Right lobe of liver (tissue), 6 donors: ENCODE data around the gene LRP5. TPM values are rescaled to one million over a fixed set of nuclear protein-coding genes. Genes with fewer than 3 reads are reported as not detected.
A peak's percentile ranks its signal among the peaks of the same experiment; 100 is the strongest.

Experiments used
- ATAC-seq, 4 donors: fragments of 200-7000 bp; cut with Tn5 transposase; one replicate each; pipeline ENCODE4 v1.9.1; 2020; ENCODE audit warnings: mild to moderate bottlenecking in 4 of 4, moderate library complexity in 4 of 4
- DNase-seq, 3 donors: peaks; one replicate each; pipeline ENCODE4 v3.0.0-alpha.2; 2020
- H3K27ac ChIP-seq, 3 donors: fragments of 200-600 bp; one replicate each; pipeline ENCODE4 v1.8.0; 2022
- H3K27me3 ChIP-seq, 2 donors: fragments of 200-600 bp; one replicate each; pipeline ENCODE4 v1.8.0; 2022
- H3K36me3 ChIP-seq, 4 donors: fragments of 200-600 bp; sonication (generic) in 1 of 4; one replicate each; pipeline versions ENCODE4 v1.5.1 to v1.8.0; 2017 to 2022; ENCODE audit warnings: control low read depth in 1 of 4
- H3K4me1 ChIP-seq, 4 donors: fragments of 200-600 bp; sonication (generic) in 1 of 4; one replicate each; pipeline versions ENCODE4 v1.5.1 to v1.8.0; 2017 to 2022; ENCODE audit warnings: control low read depth in 1 of 4
- H3K4me3 ChIP-seq, 3 donors: fragments of 200-600 bp; one replicate each; pipeline ENCODE4 v1.8.0; 2022
- H3K9me3 ChIP-seq, 4 donors: fragments of 200-600 bp; sonication (generic) in 1 of 4; one replicate each; pipeline versions ENCODE4 v1.5.1 to v1.8.0; 2017 to 2022; ENCODE audit warnings: control low read depth in 1 of 4
- CTCF ChIP-seq, 4 donors: fragments of 200-600 bp in 3 of 4; fragments of 450-650 bp in 1 of 4; IDR thresholded peaks; one replicate each; pipeline versions ENCODE4 v1.5.1 to v1.8.0; 2016 to 2022; ENCODE audit warnings: antibody characterized with exemption in 4 of 4, mild to moderate bottlenecking in 2 of 4
- POLR2A ChIP-seq: fragments of 450-650 bp; IDR thresholded peaks from one replicate; pipeline ENCODE4 v1.6.1; 2017; ENCODE audit warnings: antibody characterized with exemption, mild to moderate bottlenecking
- WGBS: methylation state at CpG from one replicate; pipeline ENCODE4 v1.1.6; 2018; ENCODE audit warnings: low coverage, low lambda C conversion rate; ENCODE audit not compliant: insufficient coverage; ENCODE audit errors: missing lambda C conversion rate; 5-methylcytosine and 5-hydroxymethylcytosine counted together
- intact Hi-C, 2 donors: fragments of 100-400 bp; cut with DNase I; formaldehyde crosslinking; loops; one replicate each; pipeline versions ENCODE4 v1.11.2 to v1.14.1; 2022
- total RNA-seq, 6 experiments: library from RNA; depleted of rRNA in 2 of 6; stranded (reverse); fragments of >200 nt in 2 of 6; fragmentation: NEBNext Ultra II Directional in 3 of 6; extraction: Animal tissue kit (Norgen Biotek cat#: 25700) in 3 of 6; gene quantifications; one replicate each; pipeline versions ENCODE4 v1.1.0 to v1.2.4, GENCODE V29; 2016 to 2023
- donor health status: DM: no; HTN: yes; CAD: no.
- donor health status: DM: no; HTN: no; CAD: no.
- donor health status: DM: no; HTN: no; CAD: no.
- donor health status: DM: no; HTN: yes; CAD: no.
- donor health status: DM: no; HTN: yes; CAD: no.

The LRP5 gene
- total RNA-seq, 6 experiments from 2014 or later = 74.4 to 120 (median 88.2) TPM

- TF ChIP-seq CTCF (IDR thresholded peaks at IDR 0.05) (no peak), POLR2A (no peak)
- WGBS = 69% methylated on average over 3 of the region's 16 CpGs
- no peak overlapping the region for H3K4me3 ChIP-seq
- no peaks in the 10 kb centered on the region for H3K9me3 ChIP-seq
- ATAC-seq (no peak), DNase-seq (peak in 1 of 3 donors; percentile 41)
- no peaks in the 10 kb centered on the region for H3K27me3 ChIP-seq
- intact Hi-C loops = no loop called here
- peak overlapping the region in 1 of 3 donors; percentile 3 for H3K27ac ChIP-seq
- peaks cover 5 to 62% (median 40%) of the 10 kb centered on the region in 4 donors for H3K36me3 ChIP-seq
- peaks cover 0 to 21% (median 5%) of the 10 kb centered on the region in 4 donors for H3K4me1 ChIP-seq
Measured at GRCh38 chr11:68266121-68266891, 46.1 kb upstream of the LRP5 start.

GRCh38 chr11:68266936-68267880 is 45.2 kb upstream of the LRP5 start:
- Histone ChIP-seq H3K4me1 (peaks cover 0 to 21% (median 5%) of the 10 kb centered on the region in 4 donors), H3K4me3 (no peak overlapping the region), H3K9me3 (no peaks in the 10 kb centered on the region), H3K27me3 (no peaks in the 10 kb centered on the region), H3K27ac (peak overlapping the region in 1 of 3 donors; percentile 3), H3K36me3 (peaks cover 5 to 53% (median 33%) of the 10 kb centered on the region in 4 donors)
- DNase-seq (no peak), ATAC-seq (no peak)
- WGBS = 100% methylated on average over 2 of the region's 12 CpGs
- TF ChIP-seq CTCF (IDR thresholded peaks at IDR 0.05) (no peak), POLR2A (no peak)
- intact Hi-C loops = no loop called here

- 100% methylated on average over 4 of the region's 6 CpGs for WGBS
- Histone ChIP-seq H3K36me3 (peaks cover 2 to 47% (median 31%) of the 10 kb centered on the region in 4 donors), H3K27me3 (no peaks in the 10 kb centered on the region), H3K9me3 (no peaks in the 10 kb centered on the region), H3K4me3 (no peak overlapping the region), H3K27ac (no peak overlapping the region), H3K4me1 (peaks cover 0 to 22% (median 6%) of the 10 kb centered on the region in 4 donors)
- TF ChIP-seq CTCF (IDR thresholded peaks at IDR 0.05) (no peak), POLR2A (no peak)
- no peak for ATAC-seq
- DNase-seq = no peak
- intact Hi-C loops = no loop called here
Measured at GRCh38 chr11:68267881-68268240, 44.5 kb upstream of the LRP5 start.

- Histone ChIP-seq H3K36me3 (peaks cover 0 to 34% (median 23%) of the 10 kb centered on the region in 4 donors), H3K4me3 (peak overlapping the region; percentile 71 to 80 (median 77)), H3K27ac (peak overlapping the region; percentile 90 to 93 (median 93)), H3K4me1 (peaks cover 0 to 39% (median 13%) of the 10 kb centered on the region in 4 donors), H3K27me3 (no peaks in the 10 kb centered on the region), H3K9me3 (no peaks in the 10 kb centered on the region)
- DNase-seq = no peak
- WGBS = 46% methylated on average over 7 of the region's 10 CpGs
- peak in 1 of 4 donors; percentile 23 for ATAC-seq
- TF ChIP-seq CTCF (IDR thresholded peaks at IDR 0.05) (no peak), POLR2A (no peak)
- intact Hi-C loops = no loop called here
Measured at GRCh38 chr11:68269414-68270081, 42.8 kb upstream of the LRP5 start.
